HG03521 (cell line): Measurements from ENCODE around the gene KANSL1L.
"Not testable (repeated sequence)": the region's sequence is repeated elsewhere in the genome, so short reads cannot be mapped to it uniquely, and the experiment has no call there.

Experiments
- ATAC-seq: cut with Tn5 transposase; IDR thresholded peaks from one replicate; pipeline ENCODE4 v1.9.1; 2021; ENCODE audit warnings: mild to moderate bottlenecking, moderate library complexity; ENCODE audit not compliant: unreplicated experiment

Gene KANSL1L

GRCh38 chr2:210177769-210178168 lies 6.6 kb upstream of the KANSL1L start:
- no peak for ATAC-seq

DNA sequence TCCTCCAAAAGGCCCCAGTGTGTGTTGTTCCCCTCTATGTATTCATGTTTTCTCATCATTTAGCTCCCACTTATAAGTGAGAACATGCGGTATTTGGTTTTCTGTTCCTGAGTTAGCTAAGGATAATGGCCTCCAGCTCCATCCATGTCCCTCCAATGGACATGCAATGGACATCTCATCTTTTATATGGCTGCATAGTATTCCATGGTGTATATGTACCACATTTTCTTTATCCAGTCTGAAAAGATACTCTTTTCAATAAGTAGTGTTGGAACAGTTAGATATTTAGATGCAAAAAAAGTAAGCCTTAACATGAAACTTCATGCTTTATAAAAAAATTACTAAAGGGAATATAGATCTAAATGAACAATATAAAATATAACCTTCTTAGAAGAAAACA lies 5.9 kb upstream of the KANSL1L start:
- not testable (repeated sequence) for ATAC-seq

DNA sequence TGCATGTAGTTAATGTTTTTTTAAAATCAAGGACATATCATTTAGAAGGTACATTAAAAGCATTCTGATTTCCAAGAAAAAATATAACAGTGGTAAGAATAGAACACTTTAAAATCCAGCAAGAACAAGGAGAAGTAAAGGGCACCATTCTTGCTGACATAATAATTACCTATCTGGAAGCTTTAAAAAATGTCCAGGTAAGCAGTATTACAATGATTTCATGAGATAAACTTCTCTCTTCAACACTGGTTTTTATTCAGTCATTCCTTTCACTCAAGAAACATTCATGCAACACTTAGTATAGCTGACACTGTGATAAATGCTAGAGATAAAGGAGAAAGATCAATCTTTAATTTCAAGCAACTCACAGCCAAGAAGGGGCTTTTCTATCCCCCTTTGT lies 2.9 kb upstream of the KANSL1L start:
- ATAC-seq: no peak

DNA sequence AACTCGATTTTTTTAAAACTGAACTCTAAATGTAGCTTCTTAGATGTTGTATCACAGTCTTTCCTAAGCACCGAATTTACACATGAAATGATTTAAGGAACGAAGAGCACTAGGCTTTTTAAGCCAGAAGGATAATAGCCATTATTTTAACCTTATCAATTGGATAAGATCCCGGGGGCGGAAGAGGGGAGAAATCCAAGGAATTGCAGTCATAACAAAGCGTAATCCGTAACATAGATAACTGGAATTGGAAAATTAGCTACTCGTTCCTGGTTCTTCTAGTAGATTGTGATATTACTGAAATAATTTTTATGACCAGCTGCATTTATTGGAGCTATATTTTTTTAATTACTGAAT lies 988 bp upstream of the KANSL1L start:
- no peak for ATAC-seq

DNA sequence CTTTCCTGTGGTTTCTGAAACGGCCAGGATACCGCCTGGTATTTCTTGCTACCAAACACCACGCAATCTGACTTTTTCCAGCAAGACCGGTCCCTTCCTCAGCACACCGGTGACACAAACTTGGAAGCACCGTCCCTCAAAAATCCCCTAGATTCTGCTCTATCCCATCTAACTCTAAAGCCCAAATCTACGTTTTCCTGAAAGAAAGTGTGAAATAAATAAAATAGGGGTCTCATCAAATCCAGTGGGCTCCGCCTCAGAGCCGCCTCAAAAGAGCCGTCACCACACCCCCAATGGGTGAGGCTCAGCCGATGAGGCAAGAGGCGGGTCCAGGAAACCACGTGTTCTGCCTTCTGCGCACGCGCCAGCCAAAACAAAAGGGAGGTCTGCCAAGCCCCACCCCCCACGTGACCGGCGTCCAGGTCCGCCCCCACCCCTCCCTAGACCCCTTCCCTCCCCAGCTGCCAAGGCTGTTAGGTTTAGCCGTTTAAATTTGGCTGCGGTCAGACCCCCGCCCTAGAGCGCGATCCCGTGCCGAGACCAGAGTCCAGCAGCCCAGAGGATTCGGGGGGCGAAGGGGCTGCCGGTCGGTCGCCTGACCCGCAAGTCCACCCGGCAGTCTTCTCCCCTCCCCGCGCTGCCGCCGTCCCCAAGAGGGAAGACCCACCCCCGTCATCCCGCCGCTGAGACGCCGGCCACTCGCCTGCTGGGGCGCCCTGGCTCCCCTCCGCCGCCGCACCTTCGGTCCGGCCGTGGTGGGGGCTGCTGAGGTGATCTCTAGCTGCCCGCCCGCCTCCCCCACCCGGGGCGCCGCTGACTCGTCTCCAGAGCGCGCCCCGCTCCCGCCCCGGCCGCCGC lies 534 bp downstream of the KANSL1L start:
- peak; percentile 69 for ATAC-seq

GRCh38 chr2:210170196-210170445 lies 1.1 kb downstream of the KANSL1L start:
- ATAC-seq: no peak

DNA sequence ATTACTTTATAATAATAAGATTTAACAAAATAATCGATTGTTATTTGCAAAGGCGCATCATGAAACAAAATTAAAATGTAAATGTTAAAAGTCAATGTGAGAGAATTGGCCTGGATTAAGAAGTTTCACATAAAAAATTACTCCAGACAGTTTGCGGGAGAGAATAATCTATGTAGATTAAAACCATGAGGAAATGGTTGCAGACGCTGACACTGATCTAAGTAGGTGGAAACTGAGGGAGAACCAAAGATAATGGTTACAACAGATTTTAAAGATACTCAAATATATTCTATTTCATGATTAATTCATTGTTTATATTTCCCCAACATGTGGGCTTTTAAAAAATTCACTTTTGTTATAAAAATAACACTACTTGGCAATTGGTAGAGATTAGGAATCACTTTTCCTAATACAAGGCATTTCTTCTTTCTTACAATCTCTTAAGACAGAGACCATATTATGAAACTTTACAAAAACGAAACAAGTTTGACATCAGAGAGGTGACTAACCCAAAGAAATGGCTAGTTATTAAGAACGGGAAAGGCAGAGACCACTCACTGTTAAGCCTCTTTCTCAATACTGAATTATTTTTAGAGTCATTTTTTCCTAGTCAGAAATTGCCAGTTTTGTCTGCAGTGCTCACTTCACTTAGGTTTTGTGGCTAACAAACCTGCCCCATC lies 1.6 kb downstream of the KANSL1L start:
- ATAC-seq: no peak

GRCh38 chr2:210167227-210167626 lies 4.0 kb downstream of the KANSL1L start:
- no peak for ATAC-seq

- no peak for ATAC-seq
These were observed 8.6 kb downstream of the KANSL1L start for GRCh38 chr2:210162466-210163124.

DNA sequence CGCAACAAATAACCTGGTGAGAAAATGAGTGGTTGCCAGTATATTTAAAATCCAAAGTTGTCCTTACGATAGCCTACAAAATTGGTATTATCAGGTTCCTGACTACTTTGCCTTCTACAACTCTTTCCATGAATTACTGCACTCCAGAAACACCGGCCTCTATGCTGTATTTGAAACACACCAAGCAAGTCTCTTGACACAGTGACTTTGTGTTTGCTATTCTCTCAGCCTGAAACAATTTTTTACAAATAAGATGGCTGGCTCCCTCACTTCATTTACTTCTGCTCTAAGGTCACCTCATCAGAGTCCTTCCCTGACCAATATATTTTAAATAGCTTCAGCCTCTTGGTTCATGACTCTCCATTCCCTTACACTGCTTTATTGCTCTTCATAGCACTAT lies 12.2 kb downstream of the KANSL1L start:
- no peak for ATAC-seq

- ATAC-seq: no peak
These were observed 13.0 kb downstream of the KANSL1L start for GRCh38 chr2:210158236-210158635.

DNA sequence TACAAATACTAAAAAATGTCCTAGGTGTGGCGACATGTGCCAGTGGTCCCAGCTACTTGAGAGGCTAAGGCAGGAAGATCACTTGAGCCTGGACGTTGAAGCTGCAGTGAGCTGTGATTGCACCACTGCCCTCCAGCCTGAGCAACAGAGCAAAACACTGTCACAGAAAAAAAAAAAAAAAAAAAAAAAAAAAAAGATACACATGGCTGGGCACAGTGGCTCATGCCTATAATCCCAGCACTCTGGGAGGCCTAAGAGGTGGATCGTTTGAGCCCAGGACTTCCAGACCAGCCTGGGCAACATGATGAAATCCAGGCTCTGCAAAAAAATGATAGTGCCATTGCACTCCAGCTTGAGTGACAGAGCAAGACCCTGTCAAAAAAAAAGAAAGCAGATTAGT lies 13.7 kb downstream of the KANSL1L start:
- ATAC-seq: no peak

DNA sequence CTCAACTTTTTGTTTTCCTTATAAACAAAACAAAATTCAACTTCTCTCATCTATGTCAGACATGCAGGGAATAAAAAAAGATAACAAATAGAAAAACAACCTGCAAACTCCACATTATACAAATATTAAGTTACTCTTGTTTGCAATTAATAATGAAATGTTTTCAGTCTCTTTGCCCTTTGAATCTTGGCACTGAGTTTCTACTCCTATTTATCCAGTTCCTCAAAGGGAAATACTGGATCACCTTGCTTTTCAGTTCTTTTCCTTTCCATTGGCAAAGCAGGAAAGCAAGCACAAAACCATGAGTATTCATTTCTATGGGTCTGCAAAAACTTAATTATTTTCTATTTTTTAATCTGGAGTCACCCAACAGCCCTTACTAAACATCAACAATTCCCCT lies 23.6 kb downstream of the KANSL1L start:
- ATAC-seq: no peak

GRCh38 chr2:210132239-210132638 lies 39.0 kb downstream of the KANSL1L start:
- no peak for ATAC-seq

DNA sequence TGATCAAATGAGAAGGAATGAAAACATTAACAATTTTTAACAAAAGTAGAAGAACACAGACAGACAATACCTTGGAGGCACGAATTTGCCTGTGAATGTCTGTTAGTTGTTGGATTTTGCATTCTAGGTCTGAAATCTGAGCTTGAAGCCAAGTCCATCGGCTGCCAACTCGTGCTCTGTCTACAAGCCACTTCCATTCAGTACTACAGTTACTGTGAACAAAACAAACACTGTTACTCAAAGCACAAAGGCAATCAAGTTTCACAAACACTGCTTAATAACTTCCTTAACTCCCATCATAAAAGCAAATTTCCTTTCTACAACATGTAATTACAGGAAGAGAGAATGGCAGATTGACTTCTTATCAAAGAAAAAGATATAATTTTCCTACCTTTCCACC lies 42.2 kb downstream of the KANSL1L start:
- ATAC-seq: no peak

- ATAC-seq: no peak
These were observed 57.5 kb downstream of the KANSL1L start for GRCh38 chr2:210113614-210114235.

DNA sequence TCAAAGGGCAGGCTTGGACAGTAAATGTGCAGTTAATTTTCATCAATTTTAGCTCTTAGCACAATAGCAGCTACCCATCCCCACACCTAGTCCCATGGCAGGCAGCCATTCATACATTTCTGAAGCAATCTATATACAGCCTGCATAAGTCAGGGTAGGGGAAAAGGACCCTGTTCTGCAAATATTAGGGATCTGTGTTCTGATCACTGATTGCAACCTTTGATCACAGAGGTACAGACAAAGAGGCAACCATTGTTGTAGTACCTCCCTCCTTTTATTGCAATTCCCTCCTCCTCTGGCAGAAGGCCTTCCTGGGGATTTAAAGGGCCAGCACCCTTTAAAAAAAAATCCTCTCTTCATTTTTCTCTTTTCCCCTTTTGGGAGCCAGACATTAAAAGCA lies 58.3 kb downstream of the KANSL1L start:
- ATAC-seq: no peak

DNA sequence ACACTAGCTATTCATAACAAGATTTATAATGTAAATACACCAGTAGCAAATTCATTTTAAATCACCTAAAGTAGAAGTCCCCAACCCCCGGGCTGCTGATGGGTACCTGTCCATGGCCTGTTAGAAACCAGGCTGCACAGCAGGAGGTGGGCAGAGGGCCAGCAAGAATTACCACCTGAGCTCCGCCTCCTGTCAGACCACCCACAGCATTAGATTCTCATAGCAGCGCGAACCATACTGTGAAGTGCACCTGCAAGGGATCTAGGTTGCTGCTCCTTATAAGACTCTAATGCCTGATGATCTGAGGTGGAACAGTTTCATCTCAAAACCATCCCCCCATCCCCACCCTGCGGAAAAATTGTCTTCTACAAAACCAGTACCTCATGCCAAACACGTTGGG lies 71.3 kb downstream of the KANSL1L start:
- ATAC-seq: no peak

DNA sequence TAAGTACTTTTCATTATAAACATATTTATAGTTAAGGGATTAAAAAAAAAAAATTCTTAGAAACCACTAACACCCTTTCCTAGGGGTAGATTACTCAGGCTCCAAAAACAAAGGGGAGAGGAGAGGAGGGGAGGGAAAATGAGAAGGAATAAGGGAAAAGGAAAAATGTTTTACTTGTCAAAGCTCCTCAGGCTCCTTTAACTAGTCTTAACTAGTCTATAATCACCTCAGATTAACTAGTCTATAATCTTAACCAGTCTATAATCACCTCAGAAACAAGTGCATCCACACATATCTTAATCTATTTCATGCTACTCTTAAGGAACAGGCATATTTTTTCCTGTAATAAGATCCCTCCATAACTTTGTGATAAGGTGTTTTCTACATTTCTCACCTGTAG lies 76.4 kb downstream of the KANSL1L start:
- no peak for ATAC-seq

- no peak for ATAC-seq
These were observed 78.4 kb downstream of the KANSL1L start for GRCh38 chr2:210092791-210093190.

GRCh38 chr2:210086930-210087329 lies 84.3 kb downstream of the KANSL1L start:
- ATAC-seq: no peak

DNA sequence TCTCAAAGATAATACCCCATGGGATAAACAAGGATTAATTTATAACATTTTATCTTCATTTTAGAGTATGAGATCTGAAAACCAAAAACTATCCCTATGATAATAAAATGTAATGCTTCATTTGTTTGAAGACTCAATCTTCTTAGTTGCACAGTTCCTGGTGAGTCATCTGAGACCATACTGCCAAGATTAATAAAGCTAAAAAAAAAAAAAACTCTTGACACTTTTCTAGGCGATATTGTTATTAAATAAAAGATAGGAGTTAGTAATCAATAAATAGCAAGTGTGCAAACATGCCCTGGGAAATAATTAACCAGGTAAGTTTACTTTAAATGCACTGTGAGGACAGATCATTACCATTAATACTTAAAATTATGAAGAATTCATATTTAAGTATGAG lies 84.9 kb downstream of the KANSL1L start:
- no peak for ATAC-seq
